Neural cell (in vitro differentiated cells): ENCODE data around the gene HNRNPH2. TPM values are rescaled to one million over a fixed set of nuclear protein-coding genes. Genes with fewer than 3 reads are reported as not detected.

ENCODE experiments used
- H2AFZ ChIP-seq: fragments of 200-600, 300-800 bp; sonication (generic), shearing (Covaris generic); 2 replicates; pipeline ENCODE4 v1.6.0; 2014; ENCODE audit warnings: low read depth, mild to moderate bottlenecking, antibody characterized with exemption, low read length, moderate library complexity
- H3F3A ChIP-seq: fragments of 200-600 bp; shearing (Covaris generic); 2 replicates; pipeline ENCODE4 v1.6.1; 2016; ENCODE audit warnings: mild to moderate bottlenecking, moderate library complexity, mixed read lengths, antibody characterized with exemption, low read length; ENCODE audit not compliant: insufficient read depth, poor library complexity, severe bottlenecking
- H3K27ac ChIP-seq: fragments of 200-600, 300-800 bp; sonication (generic), shearing (Covaris generic); 2 replicates; pipeline ENCODE4 v1.5.1; 2014; ENCODE audit warnings: mild to moderate bottlenecking, low read length, moderate library complexity
- H3K27me3 ChIP-seq: fragments of 300-800, 200-600 bp; sonication (generic), shearing (Covaris generic); 2 replicates; pipeline ENCODE4 v1.6.0; 2014; ENCODE audit warnings: mild to moderate bottlenecking, low read depth, low read length, moderate library complexity; ENCODE audit not compliant: insufficient read depth
- H3K36me3 ChIP-seq: fragments of 300-800, 200-600 bp; sonication (generic), shearing (Covaris generic); 2 replicates; pipeline ENCODE4 v1.5.1; 2014; ENCODE audit warnings: mild to moderate bottlenecking, antibody characterized with exemption, low read length, moderate library complexity; ENCODE audit not compliant: insufficient read depth
- H3K4me2 ChIP-seq: fragments of 300-800, 200-600 bp; sonication (generic), shearing (Covaris generic); 2 replicates; pipeline ENCODE4 v1.6.0; 2014; ENCODE audit warnings: mild to moderate bottlenecking, low read length
- H3K4me3 ChIP-seq: fragments of 300-800, 200-600 bp; sonication (generic), shearing (Covaris generic); 2 replicates; pipeline ENCODE4 v1.5.1; 2014; ENCODE audit warnings: mild to moderate bottlenecking, low read length, moderate library complexity
- H3K79me2 ChIP-seq: fragments of 200-600 bp; shearing (Covaris generic); replicated peaks from 2 replicates; pipeline ENCODE4 v1.6.0; 2014; ENCODE audit warnings: mild to moderate bottlenecking, low read length, moderate library complexity; ENCODE audit not compliant: insufficient read depth
- H3K9ac ChIP-seq: fragments of 300-800, 200-600 bp; sonication (generic), shearing (Covaris generic); 2 replicates; pipeline ENCODE4 v1.6.1; 2016; ENCODE audit warnings: mild to moderate bottlenecking, low read length, mixed read lengths
- H3K9me2 ChIP-seq: fragments of 200-600 bp; shearing (Covaris generic); 2 replicates; pipeline ENCODE4 v1.6.1; 2016; ENCODE audit warnings: mild to moderate bottlenecking, low read length, mixed read lengths; ENCODE audit not compliant: insufficient read depth
- H3K9me3 ChIP-seq: fragments of 200-600, 300-800 bp; sonication (generic), shearing (Covaris generic); 2 replicates; pipeline ENCODE4 v1.6.1; 2016; ENCODE audit warnings: mild to moderate bottlenecking, mixed run types, low read length, moderate library complexity, mixed read lengths
- H4K20me1 ChIP-seq: fragments of 200-600 bp; shearing (Covaris generic); 2 replicates; pipeline ENCODE4 v1.6.1; 2016; ENCODE audit warnings: mild to moderate bottlenecking, mixed run types; ENCODE audit not compliant: insufficient read depth
- CTCF ChIP-seq: fragments of 450-650 bp; IDR thresholded peaks from 2 replicates; pipeline ENCODE4 v1.5.1; 2014; ENCODE audit warnings: antibody characterized with exemption, mild to moderate bottlenecking, moderate library complexity; ENCODE audit not compliant: poor library complexity, severe bottlenecking
- EP300 ChIP-seq: fragments of 450-650 bp; conservative IDR thresholded peaks from 2 replicates; pipeline ENCODE4 v1.6.1; 2014; ENCODE audit warnings: antibody characterized with exemption, mild to moderate bottlenecking, moderate library complexity; ENCODE audit not compliant: poor library complexity, severe bottlenecking
- EZH2 ChIP-seq: fragments of 200-600, 300-800 bp; shearing (Covaris generic), sonication (generic); IDR thresholded peaks from 2 replicates; pipeline ENCODE4 v1.6.1; 2014; ENCODE audit warnings: antibody characterized with exemption, low read length, borderline replicate concordance, mild to moderate bottlenecking; ENCODE audit not compliant: insufficient read depth, poor library complexity, severe bottlenecking
- MXI1 ChIP-seq: fragments of 450-650 bp; conservative IDR thresholded peaks from 2 replicates; pipeline ENCODE4 v1.6.1; 2014; ENCODE audit warnings: antibody characterized with exemption, mild to moderate bottlenecking; ENCODE audit not compliant: poor library complexity, severe bottlenecking
- POLR2AphosphoS5 ChIP-seq: IDR thresholded peaks from 2 replicates; pipeline ENCODE4 v1.6.1; 2012
- RAD21 ChIP-seq: fragments of 450-650 bp; conservative IDR thresholded peaks from 2 replicates; pipeline ENCODE4 v1.6.1; 2014; ENCODE audit warnings: antibody characterized with exemption, mild to moderate bottlenecking, moderate library complexity
- REST ChIP-seq: IDR thresholded peaks from 2 replicates; pipeline ENCODE4 v1.6.1; 2012; ENCODE audit warnings: borderline replicate concordance
- SMC3 ChIP-seq: fragments of 450-650 bp; conservative IDR thresholded peaks from 2 replicates; pipeline ENCODE4 v1.6.1; 2014; ENCODE audit warnings: antibody characterized with exemption, mild to moderate bottlenecking, moderate library complexity; ENCODE audit not compliant: poor library complexity
- TAF1 ChIP-seq: IDR thresholded peaks from 2 replicates; pipeline ENCODE4 v1.6.1; 2012; ENCODE audit warnings: low read depth
- polyA plus RNA-seq: library from polyadenylated mRNA; depleted of rRNA; stranded (reverse); fragments of >200 nt; gene quantifications from 2 replicates; pipeline ENCODE4 v1.2.3, GENCODE V29; 2014

The HNRNPH2 gene
- polyA plus RNA-seq, 1 donor from 2014 or later, result 167 TPM

GRCh38 chrX:101388604-101389003 lies 19.4 kb upstream of the HNRNPH2 start:
- Histone ChIP-seq H2AFZ (no peak overlapping the region), H4K20me1 (no peaks in the 10 kb centered on the region), H3K4me2 (no peak overlapping the region), H3K27ac (no peak overlapping the region), H3K9me3 (no peaks in the 10 kb centered on the region), H3K9ac (no peak overlapping the region), H3K79me2 (no peaks in the 10 kb centered on the region), H3K4me3 (no peak overlapping the region), H3F3A (no peaks in the 10 kb centered on the region), H3K27me3 (no peaks in the 10 kb centered on the region), H3K9me2 (no peaks in the 10 kb centered on the region), H3K36me3 (no peaks in the 10 kb centered on the region)
- TF ChIP-seq SMC3 (no peak), REST (no peak), CTCF (no peak), EP300 (no peak)

GRCh38 chrX:101390664-101391525 lies 17.1 kb upstream of the HNRNPH2 start, which contains the start of gene RPL36A:
RPL36A (plus strand) TSS chrX:101391011; CDS start chrX:101391044, 33 bp downstream.
- Histone ChIP-seq H3K4me2 (peak within 1 kb of the TSS; percentile 59), H2AFZ (peak within 1 kb of the TSS; percentile 45), H4K20me1 (no peaks in the 10 kb centered on the region), H3K27ac (peak within 1 kb of the TSS; percentile 80), H3K27me3 (no peaks in the 10 kb centered on the region), H3K9ac (peak within 1 kb of the TSS; percentile 76), H3F3A (no peaks in the 10 kb centered on the region), H3K9me2 (no peaks in the 10 kb centered on the region), H3K36me3 (no peaks in the 10 kb centered on the region), H3K4me3 (peak within 1 kb of the TSS; percentile 68), H3K79me2 (no peaks in the 10 kb centered on the region), H3K9me3 (no peaks in the 10 kb centered on the region)
- TF ChIP-seq EZH2 (no peak), CTCF (peak; percentile 83), MXI1 (peak; percentile 84), POLR2AphosphoS5 (peak; percentile 94), REST (peak; percentile 85), EP300 (no peak), RAD21 (peak; percentile 26), SMC3 (peak; percentile 57), TAF1 (peak; percentile 88)
